NT2/D1 (cell line): ENCODE measurements around the gene PTPN23.

Experiments
- SUZ12 ChIP-seq: IDR thresholded peaks from 2 replicates; pipeline ENCODE4 v1.6.1; 2011; ENCODE audit not compliant: insufficient read length, insufficient read depth; ENCODE audit errors: extremely low read depth
- YY1 ChIP-seq: IDR thresholded peaks from 2 replicates; pipeline ENCODE4 v1.6.1; 2011; ENCODE audit not compliant: insufficient read length, insufficient read depth
- ZNF274 ChIP-seq: IDR thresholded peaks from 2 replicates; pipeline ENCODE4 v1.6.1; 2011; ENCODE audit warnings: mild to moderate bottlenecking, low read depth, low read length

DNA sequence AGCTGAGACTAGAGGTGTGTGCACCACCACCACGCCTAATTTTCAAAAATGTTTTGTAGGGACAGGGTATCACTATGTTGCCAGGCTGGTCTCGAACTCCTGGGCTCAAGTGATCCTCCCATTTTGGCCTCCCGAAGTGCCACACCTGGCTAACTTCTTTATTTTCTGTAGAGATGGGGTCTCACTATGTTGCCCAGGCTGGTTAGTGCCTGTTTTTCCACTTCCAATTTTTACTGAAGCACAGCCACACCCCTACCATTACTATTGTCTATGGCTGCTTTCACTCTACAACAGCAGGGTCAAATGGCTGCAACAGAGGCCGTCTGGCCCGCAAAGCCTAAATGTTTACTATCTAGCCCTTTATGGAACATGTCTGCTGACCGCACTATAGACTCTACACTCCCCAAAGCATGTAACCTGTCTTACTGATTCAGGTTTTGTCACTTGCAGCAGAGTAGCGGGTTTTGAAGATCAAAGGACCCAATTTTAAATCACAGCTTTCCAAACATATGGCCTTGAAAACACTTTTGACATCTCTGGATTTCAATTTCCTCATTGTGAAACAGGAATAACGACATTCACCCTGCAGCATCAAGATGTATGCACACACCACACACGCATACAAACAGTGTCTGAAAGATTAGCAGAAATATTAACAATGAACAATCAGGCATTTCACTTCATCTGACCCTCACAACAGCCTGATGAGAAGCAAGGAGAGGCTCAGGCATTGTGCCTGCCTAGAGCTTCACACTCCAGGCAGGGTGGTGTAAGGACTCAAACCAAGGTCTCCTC lies 48.9 kb downstream of the PTPN23 start:
- TF ChIP-seq YY1 (no peak), SUZ12 (no peak), ZNF274 (no peak)
